ENCODE data around the gene FAM83B. TPM values are rescaled to one million over a fixed set of nuclear protein-coding genes. Genes with fewer than 3 reads are reported as not detected.

Gene FAM83B
- total RNA-seq, 1 donor = not detected

- H3K27ac ChIP-seq (ENCODE audit: low read depth, low read length) = no peak overlapping the region
- H2AFZ ChIP-seq (ENCODE audit: low read length) = no peak overlapping the region
- no peaks in the 10 kb centered on the region for H3K79me2 ChIP-seq (ENCODE audit: insufficient read depth, low read length)
- no peaks in the 10 kb centered on the region for H3K27me3 ChIP-seq (ENCODE audit: insufficient read depth, low read length)
- H3K36me3 ChIP-seq (ENCODE audit: insufficient read depth, low read length) = no peaks in the 10 kb centered on the region
- no peaks in the 10 kb centered on the region for H3K9me3 ChIP-seq (ENCODE audit: low read depth, low read length)
- DNase-seq (ENCODE audit: insufficient read length, low spot score, missing footprints) = no peak
- no peaks in the 10 kb centered on the region for H4K20me1 ChIP-seq (ENCODE audit: insufficient read depth, low read length)
- H3K4me1 ChIP-seq (ENCODE audit: insufficient read depth, low read length) = peaks cover 3% of the 10 kb centered on the region
- no peak for TF ChIP-seq CTCF (IDR thresholded peaks at IDR 0.05; ENCODE audit: extremely low read depth, low read depth, low read length)
- H3K4me2 ChIP-seq (ENCODE audit: insufficient read depth, low read length) = no peak overlapping the region
- H3K4me3 ChIP-seq (ENCODE audit: insufficient read depth, low read length) = no peak overlapping the region
These were observed 49.7 kb downstream of the FAM83B start for GRCh38 chr6:54896302-54896701.

- Histone ChIP-seq H4K20me1 (ENCODE audit: insufficient read depth, low read length) (no peaks in the 10 kb centered on the region), H3K79me2 (ENCODE audit: insufficient read depth, low read length) (no peaks in the 10 kb centered on the region), H2AFZ (ENCODE audit: low read length) (no peak overlapping the region), H3K4me2 (ENCODE audit: insufficient read depth, low read length) (no peak overlapping the region), H3K27me3 (ENCODE audit: insufficient read depth, low read length) (no peaks in the 10 kb centered on the region), H3K4me3 (ENCODE audit: insufficient read depth, low read length) (no peak overlapping the region), H3K4me1 (ENCODE audit: insufficient read depth, low read length) (peaks cover 3% of the 10 kb centered on the region), H3K9me3 (ENCODE audit: low read depth, low read length) (no peaks in the 10 kb centered on the region), H3K36me3 (ENCODE audit: insufficient read depth, low read length) (no peaks in the 10 kb centered on the region), H3K27ac (ENCODE audit: low read depth, low read length) (no peak overlapping the region)
- TF ChIP-seq CTCF (IDR thresholded peaks at IDR 0.05; ENCODE audit: extremely low read depth, low read depth, low read length) = no peak
- peak; percentile 60 for DNase-seq (ENCODE audit: insufficient read length, low spot score, missing footprints)
These were observed 51.1 kb downstream of the FAM83B start for GRCh38 chr6:54897462-54898189.

- no peak overlapping the region for H3K4me3 ChIP-seq (ENCODE audit: insufficient read depth, low read length)
- TF ChIP-seq CTCF (IDR thresholded peaks at IDR 0.05; ENCODE audit: extremely low read depth, low read depth, low read length) = no peak
- no peaks in the 10 kb centered on the region for H3K9me3 ChIP-seq (ENCODE audit: low read depth, low read length)
- no peaks in the 10 kb centered on the region for H4K20me1 ChIP-seq (ENCODE audit: insufficient read depth, low read length)
- DNase-seq (ENCODE audit: insufficient read length, low spot score, missing footprints) = no peak
- no peak overlapping the region for H2AFZ ChIP-seq (ENCODE audit: low read length)
- no peaks in the 10 kb centered on the region for H3K27me3 ChIP-seq (ENCODE audit: insufficient read depth, low read length)
- no peaks in the 10 kb centered on the region for H3K79me2 ChIP-seq (ENCODE audit: insufficient read depth, low read length)
- H3K4me1 ChIP-seq (ENCODE audit: insufficient read depth, low read length) = peaks cover 3% of the 10 kb centered on the region
- no peak overlapping the region for H3K27ac ChIP-seq (ENCODE audit: low read depth, low read length)
- no peaks in the 10 kb centered on the region for H3K36me3 ChIP-seq (ENCODE audit: insufficient read depth, low read length)
- H3K4me2 ChIP-seq (ENCODE audit: insufficient read depth, low read length) = no peak overlapping the region
These were observed 52.2 kb downstream of the FAM83B start for GRCh38 chr6:54898767-54899166.

GRCh38 chr6:54899442-54899841 lies 52.9 kb downstream of the FAM83B start:
- no peaks in the 10 kb centered on the region for H3K27me3 ChIP-seq (ENCODE audit: insufficient read depth, low read length)
- peaks cover 3% of the 10 kb centered on the region for H3K4me1 ChIP-seq (ENCODE audit: insufficient read depth, low read length)
- no peak overlapping the region for H3K4me2 ChIP-seq (ENCODE audit: insufficient read depth, low read length)
- H3K79me2 ChIP-seq (ENCODE audit: insufficient read depth, low read length) = no peaks in the 10 kb centered on the region
- DNase-seq (ENCODE audit: insufficient read length, low spot score, missing footprints) = no peak
- no peak overlapping the region for H3K27ac ChIP-seq (ENCODE audit: low read depth, low read length)
- no peaks in the 10 kb centered on the region for H4K20me1 ChIP-seq (ENCODE audit: insufficient read depth, low read length)
- H2AFZ ChIP-seq (ENCODE audit: low read length) = no peak overlapping the region
- no peak for TF ChIP-seq CTCF (IDR thresholded peaks at IDR 0.05; ENCODE audit: extremely low read depth, low read depth, low read length)
- no peak overlapping the region for H3K4me3 ChIP-seq (ENCODE audit: insufficient read depth, low read length)
- no peaks in the 10 kb centered on the region for H3K36me3 ChIP-seq (ENCODE audit: insufficient read depth, low read length)
- H3K9me3 ChIP-seq (ENCODE audit: low read depth, low read length) = no peaks in the 10 kb centered on the region

All from osteoblast (primary cell).